B cell (primary cell): ENCODE data around the gene LRRC4.

Source experiments
- EZH2 ChIP-seq: IDR thresholded peaks from 2 replicates; pipeline ENCODE4 v1.6.1; 2012; ENCODE audit warnings: borderline replicate concordance, low read depth, mild to moderate bottlenecking, moderate library complexity, low read length; ENCODE audit not compliant: insufficient read depth, poor library complexity, severe bottlenecking
- TF ChIP-seq, protein P1 (sequence below): fragments of 200-600 bp; IDR thresholded peaks from one replicate; pipeline ENCODE4 v1.8.0; 2022; ENCODE audit warnings: antibody characterized with exemption, mild to moderate bottlenecking

DNA sequence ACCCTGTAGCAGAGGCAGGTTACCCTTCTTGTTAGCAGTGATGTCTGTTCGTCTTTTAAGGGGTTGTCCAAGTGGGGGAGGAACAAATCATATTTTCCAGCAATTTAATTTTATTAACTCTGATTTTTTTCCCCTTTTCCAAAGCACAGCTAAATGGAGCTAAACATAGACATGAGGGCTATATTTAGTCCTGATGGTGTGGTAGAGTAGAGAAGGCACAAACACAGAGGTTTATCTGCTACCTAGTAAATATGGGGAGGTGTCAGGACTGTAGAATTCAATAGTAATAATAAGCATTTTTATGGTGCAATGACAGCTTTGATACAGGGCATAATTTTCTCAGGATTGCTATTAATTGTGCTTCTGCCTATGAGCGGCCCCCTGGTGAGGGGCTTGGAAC, 22.5 kb downstream of the LRRC4 start:
- TF ChIP-seq, protein P1, sequence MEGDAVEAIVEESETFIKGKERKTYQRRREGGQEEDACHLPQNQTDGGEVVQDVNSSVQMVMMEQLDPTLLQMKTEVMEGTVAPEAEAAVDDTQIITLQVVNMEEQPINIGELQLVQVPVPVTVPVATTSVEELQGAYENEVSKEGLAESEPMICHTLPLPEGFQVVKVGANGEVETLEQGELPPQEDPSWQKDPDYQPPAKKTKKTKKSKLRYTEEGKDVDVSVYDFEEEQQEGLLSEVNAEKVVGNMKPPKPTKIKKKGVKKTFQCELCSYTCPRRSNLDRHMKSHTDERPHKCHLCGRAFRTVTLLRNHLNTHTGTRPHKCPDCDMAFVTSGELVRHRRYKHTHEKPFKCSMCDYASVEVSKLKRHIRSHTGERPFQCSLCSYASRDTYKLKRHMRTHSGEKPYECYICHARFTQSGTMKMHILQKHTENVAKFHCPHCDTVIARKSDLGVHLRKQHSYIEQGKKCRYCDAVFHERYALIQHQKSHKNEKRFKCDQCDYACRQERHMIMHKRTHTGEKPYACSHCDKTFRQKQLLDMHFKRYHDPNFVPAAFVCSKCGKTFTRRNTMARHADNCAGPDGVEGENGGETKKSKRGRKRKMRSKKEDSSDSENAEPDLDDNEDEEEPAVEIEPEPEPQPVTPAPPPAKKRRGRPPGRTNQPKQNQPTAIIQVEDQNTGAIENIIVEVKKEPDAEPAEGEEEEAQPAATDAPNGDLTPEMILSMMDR, result no peak
- no peak for TF ChIP-seq EZH2
